Stimulated activated effector memory CD8-positive, alpha-beta T cell treated with anti-CD3 and anti-CD28 coated beads, Interleukin-12 subunit alpha, Interleukin-12 subunit beta, amount 100 ng/mL, for 72 hours (primary cell): Measurements from ENCODE around the gene SLC35F6.
"Not testable (repeated sequence)": the region's sequence is repeated elsewhere in the genome, so short reads cannot be mapped to it uniquely, and the experiment has no call there.

ENCODE experiments used
- ATAC-seq: fragments of 150-1000 bp; cut with Tn5 transposase; 2 replicates; pipeline ENCODE4 v1.10.0; 2021
- DNase-seq, 2 donors: peaks; one replicate each; pipeline ENCODE4 v3.0.0; 2021 to 2022; ENCODE audit warnings: low spot score in 2 of 2
- H3K27ac Mint-ChIP-seq: one replicate; pipeline ENCODE4 v1.8.0; 2022; ENCODE audit warnings: mild to moderate bottlenecking, mixed read lengths
- H3K36me3 Mint-ChIP-seq: one replicate; pipeline ENCODE4 v1.8.0; 2022; ENCODE audit warnings: mild to moderate bottlenecking, mixed read lengths
- H3K4me1 Mint-ChIP-seq: one replicate; pipeline ENCODE4 v1.8.0; 2022; ENCODE audit warnings: mixed read lengths
- H3K4me3 Mint-ChIP-seq: one replicate; pipeline ENCODE4 v1.8.0; 2022; ENCODE audit warnings: mild to moderate bottlenecking, mixed read lengths
- H3K9me3 Mint-ChIP-seq: one replicate; pipeline ENCODE4 v1.8.0; 2022; ENCODE audit warnings: mixed read lengths

The SLC35F6 gene

GRCh38 chr2:26780203-26780760 is 16.2 kb downstream of the SLC35F6 start:
- H3K4me3 Mint-ChIP-seq: no peak overlapping the region
- no peaks in the 10 kb centered on the region for H3K9me3 Mint-ChIP-seq
- no peak for DNase-seq
- H3K4me1 Mint-ChIP-seq: peaks cover 19% of the 10 kb centered on the region
- H3K27ac Mint-ChIP-seq: peak overlapping the region; percentile 80
- no peak for ATAC-seq
- peaks cover 53% of the 10 kb centered on the region for H3K36me3 Mint-ChIP-seq

GRCh38 chr2:26782876-26783704 is 19.0 kb downstream of the SLC35F6 start:
- Mint-ChIP-seq H3K9me3 (no peaks in the 10 kb centered on the region), H3K4me3 (no peak overlapping the region), H3K27ac (no peak overlapping the region), H3K36me3 (peaks cover 32% of the 10 kb centered on the region), H3K4me1 (peaks cover 13% of the 10 kb centered on the region)
- ATAC-seq: no peak
- DNase-seq: no peak

- Mint-ChIP-seq H3K4me3 (peak overlapping the region; percentile 83), H3K4me1 (peaks cover 12% of the 10 kb centered on the region), H3K27ac (no peak overlapping the region), H3K9me3 (no peaks in the 10 kb centered on the region), H3K36me3 (peaks cover 16% of the 10 kb centered on the region)
- ATAC-seq (no peak), DNase-seq (no peak)
These were observed 20.6 kb downstream of the SLC35F6 start for GRCh38 chr2:26784570-26785234.

DNA sequence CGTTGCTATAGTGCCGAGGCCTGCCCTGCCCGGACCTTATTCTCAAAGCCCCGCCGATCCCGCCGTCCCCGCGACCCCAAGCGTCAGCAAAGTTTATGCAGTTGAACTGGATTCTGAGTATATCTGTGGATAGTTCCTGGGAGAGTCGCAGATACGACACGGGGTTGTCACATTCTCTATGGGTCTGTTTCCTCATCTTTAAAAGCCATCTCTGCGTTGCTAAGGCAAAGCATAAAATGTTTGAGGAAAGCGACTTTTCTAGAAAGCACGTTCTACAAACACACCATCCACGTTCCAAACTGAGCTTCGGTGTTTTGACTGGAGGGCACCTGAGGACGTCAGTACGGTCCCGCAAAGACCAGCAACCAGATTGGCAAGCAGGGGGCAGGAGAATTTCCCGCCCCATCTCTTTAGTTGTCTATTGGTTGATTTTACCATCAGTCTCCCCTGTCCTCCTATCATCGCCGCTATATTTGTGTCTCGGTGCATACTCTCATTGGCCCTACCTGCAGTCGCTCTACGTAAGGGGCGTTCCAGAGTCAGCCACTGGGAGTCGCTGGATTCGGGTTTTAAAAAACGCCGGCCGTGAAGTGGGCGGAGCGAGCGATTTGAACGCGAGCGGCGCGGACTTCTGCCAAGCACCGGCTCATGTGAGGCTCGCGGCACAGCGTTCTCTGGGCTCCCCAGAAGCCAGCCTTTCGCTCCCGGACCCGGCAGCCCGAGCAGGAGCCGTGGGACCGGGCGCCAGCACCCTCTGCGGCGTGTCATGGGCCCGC is 21.5 kb downstream of the SLC35F6 start, which contains the start of gene CENPA:
Gene CENPA (plus strand): TSS at position 626 of the 776 bp plus-strand sequence. CDS start 141 bp downstream, at position 767.
- H3K36me3 Mint-ChIP-seq: peaks cover 7% of the 10 kb centered on the region
- no peaks in the 10 kb centered on the region for H3K9me3 Mint-ChIP-seq
- peak within 1 kb of the TSS; percentile 83 for H3K4me3 Mint-ChIP-seq
- H3K4me1 Mint-ChIP-seq: peaks cover 12% of the 10 kb centered on the region
- ATAC-seq (peak; percentile 100), DNase-seq (peak; percentile 82 to 95)
- peak within 1 kb of the TSS; percentile 81 for H3K27ac Mint-ChIP-seq

GRCh38 chr2:26786207-26787028 is 22.3 kb downstream of the SLC35F6 start:
- H3K27ac Mint-ChIP-seq: peak overlapping the region; percentile 81
- peaks cover 7% of the 10 kb centered on the region for H3K36me3 Mint-ChIP-seq
- H3K4me1 Mint-ChIP-seq: peaks cover 12% of the 10 kb centered on the region
- peak; percentile 16 to 79 for DNase-seq
- peak overlapping the region; percentile 83 for H3K4me3 Mint-ChIP-seq
- ATAC-seq: peak; percentile 5
- H3K9me3 Mint-ChIP-seq: peaks cover 4% of the 10 kb centered on the region

DNA sequence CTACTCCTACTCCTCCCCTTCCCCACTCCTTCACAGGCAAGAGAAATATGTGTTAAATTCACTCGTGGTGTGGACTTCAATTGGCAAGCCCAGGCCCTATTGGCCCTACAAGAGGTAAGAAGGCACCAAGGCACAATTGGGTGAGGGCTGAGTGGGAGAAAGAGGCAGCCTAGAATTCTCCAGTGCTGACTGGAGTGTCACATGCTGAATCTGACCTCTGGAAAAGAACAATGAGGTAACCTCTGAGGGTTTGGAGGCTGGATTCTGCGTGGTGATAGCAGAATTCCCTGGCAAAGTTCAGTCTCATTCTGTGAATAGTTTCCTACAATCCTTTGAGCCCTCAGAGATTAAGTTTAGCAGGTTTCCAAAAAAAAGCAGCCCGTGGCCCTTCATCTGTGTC is 28.6 kb downstream of the SLC35F6 start:
- DNase-seq (no peak), ATAC-seq (no peak)
- Mint-ChIP-seq H3K9me3 (peaks cover 4% of the 10 kb centered on the region), H3K36me3 (peaks cover 38% of the 10 kb centered on the region), H3K27ac (no peak overlapping the region), H3K4me1 (peaks cover 6% of the 10 kb centered on the region), H3K4me3 (no peak overlapping the region)

- H3K36me3 Mint-ChIP-seq: peaks cover 38% of the 10 kb centered on the region
- no peak for ATAC-seq
- no peak for DNase-seq
- H3K27ac Mint-ChIP-seq: no peak overlapping the region
- no peak overlapping the region for H3K4me3 Mint-ChIP-seq
- H3K9me3 Mint-ChIP-seq: peaks cover 4% of the 10 kb centered on the region
- H3K4me1 Mint-ChIP-seq: peaks cover under 1% of the 10 kb centered on the region
These were observed 29.4 kb downstream of the SLC35F6 start for GRCh38 chr2:26793518-26793917.

- DNase-seq, H3K27ac Mint-ChIP-seq, ATAC-seq, H3K4me3 Mint-ChIP-seq, H3K9me3 Mint-ChIP-seq, H3K4me1 Mint-ChIP-seq: not testable (repeated sequence)
- peaks cover 38% of the 10 kb centered on the region for H3K36me3 Mint-ChIP-seq
These were observed 31.1 kb downstream of the SLC35F6 start for GRCh38 chr2:26795135-26795534.

DNA sequence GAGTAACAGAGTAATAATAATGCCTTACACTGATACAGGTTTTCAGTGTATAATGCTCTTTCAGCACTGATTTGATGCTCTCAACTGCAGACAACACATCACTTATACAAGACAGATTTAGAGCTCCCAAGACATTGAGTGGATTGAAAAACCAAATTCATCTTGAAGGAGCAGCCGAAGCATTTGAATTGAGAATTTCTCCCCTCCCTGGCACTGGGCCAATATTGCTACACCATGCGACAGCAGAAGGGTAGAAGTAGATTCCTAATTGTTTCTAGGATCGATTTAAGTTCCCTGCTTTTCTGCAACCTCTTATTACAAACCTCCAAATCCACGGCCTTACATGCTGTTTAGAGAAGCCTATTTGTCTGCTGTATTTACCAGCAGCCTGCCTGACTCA is 37.2 kb downstream of the SLC35F6 start:
- Mint-ChIP-seq H3K27ac (no peak overlapping the region), H3K4me3 (no peak overlapping the region), H3K9me3 (no peaks in the 10 kb centered on the region), H3K36me3 (peaks cover 8% of the 10 kb centered on the region), H3K4me1 (no peaks in the 10 kb centered on the region)
- no peak for ATAC-seq
- no peak for DNase-seq

- no peaks in the 10 kb centered on the region for H3K9me3 Mint-ChIP-seq
- no peaks in the 10 kb centered on the region for H3K4me1 Mint-ChIP-seq
- H3K36me3 Mint-ChIP-seq: peaks cover 3% of the 10 kb centered on the region
- no peak overlapping the region for H3K4me3 Mint-ChIP-seq
- no peak for DNase-seq
- no peak for ATAC-seq
- no peak overlapping the region for H3K27ac Mint-ChIP-seq
These were observed 37.7 kb downstream of the SLC35F6 start for GRCh38 chr2:26801796-26802195.

DNA sequence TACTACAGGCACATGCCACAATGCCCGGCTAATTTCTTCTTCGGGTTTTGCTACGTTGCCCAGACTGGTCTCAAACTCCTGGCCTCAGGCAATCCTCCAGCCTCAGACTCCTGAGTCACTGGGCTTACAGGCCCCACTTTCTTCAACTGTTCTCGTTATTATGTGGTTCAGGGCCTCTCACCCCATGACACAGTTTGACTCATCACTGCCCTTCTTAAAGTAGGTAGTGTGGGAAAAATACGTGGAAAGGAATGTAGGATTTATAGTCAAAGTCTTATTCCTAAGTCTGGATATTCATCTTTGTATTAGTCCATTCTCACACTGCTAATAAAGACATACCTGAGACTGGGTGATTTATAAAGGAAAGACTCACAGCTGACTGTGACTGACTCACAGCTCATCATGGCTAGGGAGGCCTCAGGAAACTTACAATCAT is 41.2 kb downstream of the SLC35F6 start:
- Mint-ChIP-seq H3K27ac (no peak overlapping the region), H3K36me3 (no peaks in the 10 kb centered on the region), H3K4me3 (no peak overlapping the region), H3K4me1 (no peaks in the 10 kb centered on the region), H3K9me3 (no peaks in the 10 kb centered on the region)
- ATAC-seq: peak; percentile 81
- no peak for DNase-seq

- Mint-ChIP-seq H3K4me1 (no peaks in the 10 kb centered on the region), H3K4me3 (no peak overlapping the region), H3K9me3 (no peaks in the 10 kb centered on the region), H3K27ac (no peak overlapping the region), H3K36me3 (no peaks in the 10 kb centered on the region)
- ATAC-seq (no peak), DNase-seq (no peak)
These were observed 43.8 kb downstream of the SLC35F6 start for GRCh38 chr2:26807788-26808460.

GRCh38 chr2:26809211-26809610 is 45.1 kb downstream of the SLC35F6 start:
- no peak for ATAC-seq
- no peak for DNase-seq
- no peaks in the 10 kb centered on the region for H3K4me1 Mint-ChIP-seq
- H3K9me3 Mint-ChIP-seq: no peaks in the 10 kb centered on the region
- no peaks in the 10 kb centered on the region for H3K36me3 Mint-ChIP-seq
- no peak overlapping the region for H3K27ac Mint-ChIP-seq
- no peak overlapping the region for H3K4me3 Mint-ChIP-seq
